B cell (primary cell): ENCODE data around the gene TRPC3. TPM values are rescaled to one million over a fixed set of nuclear protein-coding genes. Genes with fewer than 3 reads are reported as not detected.
A peak's percentile ranks its signal among the peaks of the same experiment; 100 is the strongest.

Experiments
- ATAC-seq: fragments of 200-7000 bp; cut with Tn5 transposase; one replicate; pipeline ENCODE4 v1.10.0; 2021; ENCODE audit warnings: low read depth, mild to moderate bottlenecking, moderate number of reproducible peaks, moderate library complexity
- CTCF ChIA-PET: fragments of 350-600 bp; sonication (Branson Sonifier 250); formaldehyde crosslinking; loops from one replicate; lab custom pipeline; 2021; ENCODE audit warnings: antibody characterized with exemption, inconsistent platforms; lab: Charles Lee
- POLR2A ChIA-PET: fragments of 350-600 bp; sonication (Branson Sonifier 250); formaldehyde crosslinking; loops from one replicate; lab custom pipeline; 2021; ENCODE audit warnings: antibody characterized with exemption; lab: Charles Lee
- DNase-seq: peaks from one replicate; pipeline ENCODE4 v3.0.0; 2013
- H2AFZ ChIP-seq: 2 replicates; pipeline ENCODE4 v1.6.1; 2012; ENCODE audit warnings: mild to moderate bottlenecking, low read depth, low read length; ENCODE audit not compliant: insufficient read depth, poor library complexity, severe bottlenecking
- H3K27ac ChIP-seq, 2 donors: 1 replicate in 1 of 2; 2 replicates in 1 of 2; pipeline ENCODE4 v1.5.1; 2012 to 2013; ENCODE audit warnings: low read length in 2 of 2, mild to moderate bottlenecking in 2 of 2, moderate library complexity in 1 of 2
- H3K27me3 ChIP-seq, 4 experiments: fragments of 200-600 bp in 1 of 4; sonication (generic) in 1 of 4; replicated peaks in 1 of 4; 1 replicate in 2 of 4; 2 replicates in 2 of 4; pipeline versions ENCODE4 v1.6.1 to v1.7.0; 2013 to 2016; ENCODE audit warnings: low read length in 3 of 4, mild to moderate bottlenecking in 2 of 4, mixed read lengths in 1 of 4, moderate library complexity in 1 of 4; ENCODE audit not compliant: insufficient read depth in 4 of 4, control insufficient read depth in 3 of 4; ENCODE audit errors: control extremely low read depth in 1 of 4
- H3K36me3 ChIP-seq, 2 experiments: replicated peaks in 1 of 2; 1 replicate in 1 of 2; 2 replicates in 1 of 2; pipeline versions ENCODE4 v1.6.1 to v1.7.1; 2013; ENCODE audit warnings: low read length in 1 of 2; ENCODE audit not compliant: insufficient read depth in 2 of 2, control insufficient read depth in 1 of 2; ENCODE audit errors: control extremely low read depth in 1 of 2, extremely low read depth in 1 of 2
- H3K4me1 ChIP-seq, 2 donors: fragments of 200-600 bp in 1 of 2; sonication (generic) in 1 of 2; 1 replicate in 1 of 2; 2 replicates in 1 of 2; pipeline versions ENCODE4 v1.5.1 to v1.6.1; 2013 to 2017; ENCODE audit warnings: low read length in 2 of 2; ENCODE audit not compliant: control insufficient read depth in 2 of 2, insufficient read depth in 2 of 2
- H3K4me2 ChIP-seq: replicated peaks from 2 replicates; pipeline ENCODE3; 2012; ENCODE audit warnings: mild to moderate bottlenecking, low read depth, low read length; ENCODE audit not compliant: poor library complexity, severe bottlenecking
- H3K4me3 ChIP-seq, 5 experiments: fragments of 200-600 bp in 1 of 5; sonication (generic) in 1 of 5; 1 replicate in 3 of 5; 2 replicates in 2 of 5; pipeline versions ENCODE4 v1.5.1 to v1.7.0; 2011 to 2016; ENCODE audit warnings: low read length in 4 of 5, mild to moderate bottlenecking in 4 of 5, low read depth in 2 of 5, control low read depth in 1 of 5, moderate library complexity in 1 of 5; ENCODE audit not compliant: insufficient read depth in 1 of 5; ENCODE audit errors: control extremely low read depth in 1 of 5, extremely low read depth in 1 of 5
- H3K79me2 ChIP-seq: fragments of 200-600 bp; sonication (generic); one replicate; pipeline ENCODE4 v1.6.0; 2016; ENCODE audit warnings: low read length; ENCODE audit not compliant: control insufficient read depth, insufficient read depth
- H3K9ac ChIP-seq: fragments of 200-600 bp; sonication (generic); 2 replicates; pipeline ENCODE4 v1.6.1; 2017; ENCODE audit warnings: mild to moderate bottlenecking, low read length, moderate library complexity
- H3K9me3 ChIP-seq, 3 donors: one replicate each; pipeline versions ENCODE4 v1.6.1 to v1.7.1; 2013; ENCODE audit warnings: low read length in 2 of 3; ENCODE audit not compliant: control insufficient read depth in 2 of 3, insufficient read depth in 1 of 3; ENCODE audit errors: control extremely low read depth in 1 of 3
- H4K20me1 ChIP-seq: 2 replicates; pipeline ENCODE4 v1.6.0; 2012; ENCODE audit warnings: mild to moderate bottlenecking, low read length; ENCODE audit not compliant: insufficient read depth, control insufficient read depth, poor library complexity, severe bottlenecking
- H3K27ac Mint-ChIP-seq: one replicate; pipeline ENCODE4 v1.8.0; 2021; ENCODE audit warnings: mixed read lengths
- H3K27me3 Mint-ChIP-seq: one replicate; pipeline ENCODE4 v1.8.0; 2021; ENCODE audit warnings: mixed read lengths
- H3K4me1 Mint-ChIP-seq: one replicate; pipeline ENCODE4 v1.8.0; 2021; ENCODE audit warnings: mixed read lengths
- H3K4me3 Mint-ChIP-seq: one replicate; pipeline ENCODE4 v1.8.0; 2021; ENCODE audit warnings: mixed read lengths
- H3K9me3 Mint-ChIP-seq: one replicate; pipeline ENCODE4 v1.8.0; 2022; ENCODE audit warnings: mixed read lengths; ENCODE audit not compliant: insufficient read depth
- CTCF ChIP-seq: fragments of 200-600 bp; IDR thresholded peaks from one replicate; pipeline ENCODE4 v1.8.0; 2022; ENCODE audit warnings: antibody characterized with exemption, mild to moderate bottlenecking
- EZH2 ChIP-seq: IDR thresholded peaks from 2 replicates; pipeline ENCODE4 v1.6.1; 2012; ENCODE audit warnings: borderline replicate concordance, low read depth, mild to moderate bottlenecking, moderate library complexity, low read length; ENCODE audit not compliant: insufficient read depth, poor library complexity, severe bottlenecking
- WGBS: methylation state at CpG from one replicate; pipeline ENCODE4 v1.1.5; 2013; ENCODE audit warnings: missing lambda C conversion rate; ENCODE audit not compliant: insufficient coverage; 5-methylcytosine and 5-hydroxymethylcytosine counted together
- intact Hi-C: fragments of 100-400 bp; cut with micrococcal nuclease; formaldehyde crosslinking; loops from one replicate; pipeline ENCODE4 v1.10.0; 2022
- polyA plus RNA-seq: library from polyadenylated mRNA; depleted of rRNA; stranded (reverse); fragments of >200 nt; gene quantifications from 2 replicates; pipeline ENCODE4 v1.2.3, GENCODE V29; 2012
- total RNA-seq, 2 donors: library from RNA; stranded (reverse); fragments of 120-200 nt in 1 of 2; gene quantifications; 1 replicate in 1 of 2; 2 replicates in 1 of 2; pipeline versions ENCODE4 v1.2.3 to v1.2.4, GENCODE V29; 2013 to 2022

The TRPC3 gene
- total and polyA plus RNA-seq, 2 donors (not counting 1 experiment from before 2014, with no cell fraction given), result not detected

- no peaks in the 10 kb centered on the region for H3K36me3 ChIP-seq
- CTCF ChIA-PET, result interaction anchor here (1.0 to 1.2 kb wide), 2 partner anchors 10 to 15 kb away, joined by 3 read pairs; no protein-coding TSS in a partner anchor
- H3K4me1 ChIP-seq, result peaks cover 14 to 16% of the 10 kb centered on the region in 2 donors
- POLR2A ChIA-PET, result no interaction called here
- H3K9me3 Mint-ChIP-seq, result no peaks in the 10 kb centered on the region
- H3K79me2 ChIP-seq, result no peaks in the 10 kb centered on the region
- DNase-seq (peak; percentile 48), ATAC-seq (peak; percentile 29)
- H2AFZ ChIP-seq, result peak overlapping the region; percentile 77
- H3K4me2 ChIP-seq, result peak overlapping the region; percentile 98
- peak overlapping the region; percentile 40 to 81 (median 64) for H3K4me3 ChIP-seq
- peak overlapping the region; percentile 69 for H3K9ac ChIP-seq
- 2% methylated on average over 76 of the region's 76 CpGs for WGBS
- no peaks in the 10 kb centered on the region for H4K20me1 ChIP-seq
- no peak overlapping the region for H3K27ac Mint-ChIP-seq
- peaks cover 63% of the 10 kb centered on the region for H3K27me3 Mint-ChIP-seq
- peaks cover 0 to 37% (median 27%) of the 10 kb centered on the region in 4 experiments for H3K27me3 ChIP-seq
- H3K9me3 ChIP-seq, result peaks cover 0 to 3% (median 2%) of the 10 kb centered on the region in 3 donors
- no peak for TF ChIP-seq EZH2
- TF ChIP-seq CTCF, result no peak
- peaks cover 19% of the 10 kb centered on the region for H3K4me1 Mint-ChIP-seq
- H3K4me3 Mint-ChIP-seq, result peak overlapping the region; percentile 94
- intact Hi-C loops, result loop anchor here (1.0 to 5.0 kb wide), 3 partner anchors 50 to 271 kb away; no protein-coding TSS in a partner anchor
- no peak overlapping the region for H3K27ac ChIP-seq
Measured at GRCh38 chr4:121950680-121951520, 960 bp downstream of the TRPC3 start.
